ENCODE data around the gene RBPJL.

The RBPJL gene

GRCh38 chr20:45322952-45323383, 16.3 kb downstream of the RBPJL start:
- H3K4me3 ChIP-seq (ENCODE audit: low read depth, low read length): no peak overlapping the region
- peak; percentile 50 for DNase-seq (ENCODE audit: low read depth)
- peak; percentile 25 for TF ChIP-seq CTCF (conservative IDR thresholded peaks at IDR 0.05; ENCODE audit: low read depth, low read length)

GRCh38 chr20:45323731-45324130, 17.1 kb downstream of the RBPJL start:
- DNase-seq (ENCODE audit: low read depth): peak; percentile 50
- no peak for TF ChIP-seq CTCF (conservative IDR thresholded peaks at IDR 0.05; ENCODE audit: low read depth, low read length)
- H3K4me3 ChIP-seq (ENCODE audit: low read depth, low read length): no peak overlapping the region

GRCh38 chr20:45325371-45325770, 18.7 kb downstream of the RBPJL start:
- DNase-seq (ENCODE audit: low read depth): no peak
- no peak overlapping the region for H3K4me3 ChIP-seq (ENCODE audit: low read depth, low read length)
- TF ChIP-seq CTCF (conservative IDR thresholded peaks at IDR 0.05; ENCODE audit: low read depth, low read length): no peak

- no peak for TF ChIP-seq CTCF (conservative IDR thresholded peaks at IDR 0.05; ENCODE audit: low read depth, low read length)
- no peak for DNase-seq (ENCODE audit: low read depth)
- H3K4me3 ChIP-seq (ENCODE audit: low read depth, low read length): no peak overlapping the region
These were observed 21.8 kb downstream of the RBPJL start for GRCh38 chr20:45328451-45328850.

- no peak overlapping the region for H3K4me3 ChIP-seq (ENCODE audit: low read depth, low read length)
- no peak for DNase-seq (ENCODE audit: low read depth)
- TF ChIP-seq CTCF (conservative IDR thresholded peaks at IDR 0.05; ENCODE audit: low read depth, low read length): peak; percentile 22
These were observed 23.1 kb downstream of the RBPJL start for GRCh38 chr20:45329497-45330319.

- no peak for DNase-seq (ENCODE audit: low read depth)
- no peak for TF ChIP-seq CTCF (conservative IDR thresholded peaks at IDR 0.05; ENCODE audit: low read depth, low read length)
- H3K4me3 ChIP-seq (ENCODE audit: low read depth, low read length): no peak overlapping the region
These were observed 23.8 kb downstream of the RBPJL start for GRCh38 chr20:45330476-45330875.
